K562 (cell line): Measurements from ENCODE around the gene CPSF7.

Source experiments
- FOXK1 ChIP-seq: sonication (generic); formaldehyde crosslinking; IDR thresholded peaks from 2 replicates; pipeline ENCODE4 v1.8.0; 2022; ENCODE audit warnings: missing genetic modification reagents, mild to moderate bottlenecking, borderline replicate concordance
- KDM2B ChIP-seq: fragments of 250-450 bp; sonication (Bioruptor Pico); IDR thresholded peaks from 2 replicates; pipeline ENCODE4 v1.8.0; 2021; ENCODE audit warnings: mild to moderate bottlenecking, moderate library complexity
- NCOA1 ChIP-seq: fragments of 450-650 bp; IDR thresholded peaks from 2 replicates; pipeline ENCODE4 v1.6.1; 2016; ENCODE audit warnings: low read depth
- TAF9B ChIP-seq: fragments of 450-650 bp; IDR thresholded peaks from 2 replicates; pipeline ENCODE4 v1.6.1; 2018; ENCODE audit warnings: mild to moderate bottlenecking; ENCODE audit not compliant: partially characterized antibody
- ZNF124 ChIP-seq: sonication (generic); formaldehyde crosslinking; IDR thresholded peaks from 2 replicates; pipeline ENCODE4 v1.8.1; 2022; ENCODE audit warnings: missing genetic modification reagents

DNA sequence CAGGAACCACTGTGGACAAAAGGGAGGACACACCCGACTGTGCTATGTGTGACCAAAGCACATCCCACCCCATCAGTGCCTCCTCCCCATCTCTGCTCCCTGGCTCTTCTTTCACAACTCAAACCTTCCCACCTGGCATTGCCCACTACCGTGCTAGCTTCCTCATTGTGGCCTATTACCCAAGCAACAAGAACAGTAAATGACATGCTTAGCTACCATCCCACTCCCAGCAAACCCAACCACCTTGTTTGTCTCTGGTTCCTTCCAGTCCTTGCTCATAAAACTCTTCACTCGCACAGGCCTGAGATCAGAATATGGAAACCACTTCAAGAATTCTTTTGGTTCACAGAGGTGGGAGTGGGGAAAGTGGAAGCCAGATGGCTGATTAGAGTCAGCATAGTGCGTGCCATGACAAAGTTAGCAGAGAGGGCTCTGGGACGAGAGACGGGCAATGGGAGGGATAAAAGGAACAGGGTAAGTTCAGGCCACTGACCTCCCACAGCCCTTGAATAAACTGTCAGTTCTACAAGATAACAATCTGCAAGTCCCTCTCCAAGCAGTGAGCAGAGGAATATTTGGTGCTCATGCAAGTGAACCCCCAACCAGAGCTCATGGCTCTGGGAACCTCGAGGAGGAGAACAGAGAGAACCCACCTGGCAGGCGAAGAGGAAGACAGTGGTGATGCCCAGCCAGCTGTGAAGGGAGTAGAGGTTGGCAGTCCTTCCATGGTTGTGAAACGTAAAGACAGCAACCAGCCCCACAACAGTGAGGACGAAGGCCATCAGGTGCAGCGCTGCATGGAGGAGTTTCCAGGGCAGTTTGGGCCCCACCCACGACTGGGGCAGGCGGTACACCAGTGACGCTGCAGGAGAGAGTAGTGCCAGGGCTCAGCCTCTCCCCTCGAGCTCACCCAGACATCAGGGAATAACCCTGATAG is 76.4 kb downstream of the CPSF7 start:
- TF ChIP-seq NCOA1: no peak
- TF ChIP-seq ZNF124: no peak
- no peak for TF ChIP-seq KDM2B (CRISPR knock-in tag)
- no peak for TF ChIP-seq TAF9B
- no peak for TF ChIP-seq FOXK1
